ENCODE measurements around the gene FOXC1. TPM values are rescaled to one million over a fixed set of nuclear protein-coding genes. Genes with fewer than 3 reads are reported as not detected.

The FOXC1 gene
- total RNA-seq, 1 experiment from 2014 or later: not detected

DNA sequence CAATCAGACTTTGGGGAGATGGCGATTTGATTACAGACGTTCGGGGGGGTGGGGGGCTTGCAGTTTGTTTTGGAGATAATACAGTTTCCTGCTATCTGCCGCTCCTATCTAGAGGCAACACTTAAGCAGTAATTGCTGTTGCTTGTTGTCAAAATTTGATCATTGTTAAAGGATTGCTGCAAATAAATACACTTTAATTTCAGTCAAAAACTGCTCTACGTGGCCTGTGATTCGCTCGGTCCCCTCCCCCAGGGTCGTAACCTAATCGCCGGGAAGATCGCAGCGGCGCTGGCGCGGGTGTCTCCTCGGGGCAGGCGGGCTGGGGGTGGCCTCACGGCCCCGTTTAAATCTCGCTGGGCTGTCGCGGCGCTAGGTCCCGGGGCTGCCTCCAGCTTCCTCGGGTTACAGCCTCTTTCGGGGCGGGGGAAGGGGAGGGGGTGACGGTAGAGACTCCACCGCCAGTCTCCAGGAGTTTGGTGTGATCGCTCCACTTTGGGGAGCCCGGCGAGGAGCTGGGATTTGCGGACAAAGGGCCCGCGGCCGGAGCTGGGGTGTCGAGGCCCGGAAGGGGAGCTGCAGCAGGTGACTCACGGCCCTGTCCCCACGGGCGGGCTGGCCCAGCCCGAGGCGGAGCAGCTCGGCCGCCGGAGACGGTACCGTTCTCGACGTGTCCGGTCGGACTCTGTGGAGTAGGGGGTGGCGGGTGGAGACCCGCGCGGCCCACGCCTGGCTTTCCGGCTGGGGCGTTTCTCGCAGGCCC lies 4.2 kb downstream of the FOXC1 start:
- no peaks in the 10 kb centered on the region for H3K79me2 ChIP-seq (ENCODE audit: low read length)
- H3K4me2 ChIP-seq (ENCODE audit: low read depth, low read length, poor library complexity, severe bottlenecking): no peak overlapping the region
- no peaks in the 10 kb centered on the region for H4K20me1 ChIP-seq (ENCODE audit: insufficient read depth, low read depth, low read length)
- no peaks in the 10 kb centered on the region for H3K4me1 ChIP-seq (ENCODE audit: low read length)
- no peaks in the 10 kb centered on the region for H3K36me3 ChIP-seq (ENCODE audit: insufficient read depth, low read length)
- no peak overlapping the region for H3K27ac ChIP-seq (ENCODE audit: low read length)
- no peak overlapping the region for H3K9ac ChIP-seq (ENCODE audit: low read length)
- H3K27me3 ChIP-seq (ENCODE audit: low read length): no peaks in the 10 kb centered on the region
- no peak overlapping the region for H2AFZ ChIP-seq (ENCODE audit: low read length)
- no peaks in the 10 kb centered on the region for H3K9me3 ChIP-seq (ENCODE audit: low read length)
- DNase-seq: no peak
- H3K9me2 ChIP-seq (replicated peaks; ENCODE audit: insufficient read depth, low read length): no peaks in the 10 kb centered on the region
- H3K4me3 ChIP-seq (ENCODE audit: low read length): no peak overlapping the region

DNA sequence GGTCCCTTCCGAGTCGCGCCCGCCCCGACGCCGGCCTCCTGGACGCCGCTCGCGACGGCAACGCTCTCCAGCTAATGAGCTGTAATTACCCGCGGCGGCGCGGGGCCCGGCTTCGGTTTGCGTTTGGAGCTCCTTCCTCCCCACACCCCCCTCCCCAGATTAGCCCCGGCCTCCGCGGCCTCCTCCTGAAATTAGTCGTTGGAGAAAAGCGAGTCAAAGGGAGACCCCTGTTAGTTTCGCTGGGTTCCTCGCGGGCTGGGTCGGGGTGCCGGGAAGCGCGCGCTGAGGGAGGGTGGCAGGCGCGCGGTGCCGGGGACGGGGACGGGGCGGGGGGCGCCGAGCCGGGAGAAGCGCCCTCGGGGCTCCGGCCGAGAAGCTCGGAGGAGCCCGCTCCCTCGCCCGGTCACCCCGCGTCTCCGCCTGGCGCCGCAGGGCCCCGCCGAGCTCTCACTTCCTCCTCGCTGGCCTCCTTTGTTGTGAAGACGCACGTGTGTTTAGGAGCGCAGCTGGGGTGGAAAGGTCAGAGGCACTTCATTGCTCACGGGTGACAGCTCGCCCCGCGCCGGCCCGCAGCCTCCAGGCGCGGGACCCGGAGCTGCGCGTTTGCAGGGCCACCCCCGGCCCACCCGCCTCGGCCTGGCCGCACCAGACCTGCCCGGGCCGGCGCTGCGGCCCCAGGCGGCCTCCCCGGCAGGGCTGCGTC lies 4.9 kb downstream of the FOXC1 start:
- Histone ChIP-seq H3K36me3 (ENCODE audit: insufficient read depth, low read length) (no peaks in the 10 kb centered on the region), H3K4me2 (ENCODE audit: low read depth, low read length, poor library complexity, severe bottlenecking) (no peak overlapping the region), H4K20me1 (ENCODE audit: insufficient read depth, low read depth, low read length) (no peaks in the 10 kb centered on the region), H3K27ac (ENCODE audit: low read length) (no peak overlapping the region), H3K9ac (ENCODE audit: low read length) (no peak overlapping the region), H3K9me2 (replicated peaks; ENCODE audit: insufficient read depth, low read length) (no peaks in the 10 kb centered on the region), H3K27me3 (ENCODE audit: low read length) (no peaks in the 10 kb centered on the region), H3K9me3 (ENCODE audit: low read length) (no peaks in the 10 kb centered on the region), H3K4me1 (ENCODE audit: low read length) (no peaks in the 10 kb centered on the region), H2AFZ (ENCODE audit: low read length) (no peak overlapping the region), H3K4me3 (ENCODE audit: low read length) (no peak overlapping the region), H3K79me2 (ENCODE audit: low read length) (no peaks in the 10 kb centered on the region)
- no peak for DNase-seq

DNA sequence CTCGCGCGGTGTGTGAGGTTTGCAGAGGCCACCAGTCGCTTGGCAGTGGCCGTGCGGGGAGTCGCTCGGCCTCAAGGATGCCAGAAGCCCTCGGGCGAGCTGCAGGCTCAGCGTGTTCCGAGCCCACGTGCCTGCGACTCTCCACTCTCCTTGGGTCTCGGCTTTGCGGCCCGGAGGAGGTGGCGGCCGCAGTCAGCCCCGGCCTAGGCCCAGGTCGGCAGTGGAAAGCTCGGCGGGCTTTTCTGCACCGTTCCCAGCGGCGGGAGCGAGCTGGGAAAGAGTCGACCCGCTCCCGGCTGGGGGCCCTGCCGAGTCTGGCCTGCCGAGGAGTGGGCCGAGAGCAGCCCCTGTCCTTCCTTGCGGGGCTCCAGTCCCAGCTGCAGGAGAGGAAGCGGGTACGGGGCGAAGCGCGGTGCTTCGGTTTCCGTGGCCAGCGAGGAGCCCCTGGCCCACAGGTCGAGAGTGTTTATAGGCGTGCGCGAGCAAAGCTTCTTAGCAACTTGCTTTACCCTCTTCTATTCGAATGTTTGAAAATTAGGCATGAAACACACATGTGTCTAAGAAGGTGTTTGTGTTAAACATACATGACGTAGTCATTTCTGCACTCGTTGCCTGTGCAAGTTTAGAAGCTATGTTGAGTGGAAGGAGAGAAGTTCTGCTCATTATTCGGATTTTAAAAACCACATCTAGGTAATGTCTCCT lies 5.6 kb downstream of the FOXC1 start:
- no peaks in the 10 kb centered on the region for H3K27me3 ChIP-seq (ENCODE audit: low read length)
- H3K9me2 ChIP-seq (replicated peaks; ENCODE audit: insufficient read depth, low read length): no peaks in the 10 kb centered on the region
- no peak overlapping the region for H3K9ac ChIP-seq (ENCODE audit: low read length)
- no peak overlapping the region for H2AFZ ChIP-seq (ENCODE audit: low read length)
- no peaks in the 10 kb centered on the region for H3K9me3 ChIP-seq (ENCODE audit: low read length)
- no peaks in the 10 kb centered on the region for H3K4me1 ChIP-seq (ENCODE audit: low read length)
- H3K79me2 ChIP-seq (ENCODE audit: low read length): no peaks in the 10 kb centered on the region
- H3K4me3 ChIP-seq (ENCODE audit: low read length): no peak overlapping the region
- H4K20me1 ChIP-seq (ENCODE audit: insufficient read depth, low read depth, low read length): no peaks in the 10 kb centered on the region
- no peak overlapping the region for H3K4me2 ChIP-seq (ENCODE audit: low read depth, low read length, poor library complexity, severe bottlenecking)
- no peak overlapping the region for H3K27ac ChIP-seq (ENCODE audit: low read length)
- no peak for DNase-seq
- no peaks in the 10 kb centered on the region for H3K36me3 ChIP-seq (ENCODE audit: insufficient read depth, low read length)

DNA sequence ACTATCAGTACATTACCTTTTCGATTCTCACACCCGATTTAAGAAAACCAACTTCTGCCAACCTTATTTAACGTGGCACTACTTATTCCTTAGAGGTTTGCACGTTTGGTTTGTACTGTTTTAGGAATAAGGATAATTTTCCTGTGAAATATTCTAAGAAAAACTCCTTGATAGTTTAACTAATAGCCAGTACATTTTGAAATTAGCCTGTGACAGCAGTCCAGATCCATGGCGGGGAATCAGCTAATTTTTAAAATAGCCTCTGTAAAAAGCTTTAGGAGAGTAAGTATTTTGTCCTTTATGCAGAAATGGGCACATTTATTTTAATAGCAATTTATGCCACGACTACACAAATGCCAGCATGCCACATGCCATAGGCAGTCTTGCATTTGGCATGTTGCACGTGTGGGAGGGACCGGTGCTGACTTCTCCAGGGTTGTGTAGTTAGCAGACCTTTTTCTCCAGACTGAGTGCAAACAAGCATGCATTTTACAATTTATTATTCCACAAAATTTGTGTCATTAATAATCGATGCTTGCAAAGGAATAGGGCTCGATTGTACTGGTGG lies 6.2 kb downstream of the FOXC1 start:
- Histone ChIP-seq H3K9ac (ENCODE audit: low read length) (no peak overlapping the region), H3K36me3 (ENCODE audit: insufficient read depth, low read length) (no peaks in the 10 kb centered on the region), H3K9me2 (replicated peaks; ENCODE audit: insufficient read depth, low read length) (no peaks in the 10 kb centered on the region), H3K4me3 (ENCODE audit: low read length) (no peak overlapping the region), H3K27ac (ENCODE audit: low read length) (no peak overlapping the region), H4K20me1 (ENCODE audit: insufficient read depth, low read depth, low read length) (no peaks in the 10 kb centered on the region), H3K79me2 (ENCODE audit: low read length) (no peaks in the 10 kb centered on the region), H3K27me3 (ENCODE audit: low read length) (no peaks in the 10 kb centered on the region), H3K4me2 (ENCODE audit: low read depth, low read length, poor library complexity, severe bottlenecking) (no peak overlapping the region), H2AFZ (ENCODE audit: low read length) (no peak overlapping the region), H3K9me3 (ENCODE audit: low read length) (no peaks in the 10 kb centered on the region), H3K4me1 (ENCODE audit: low read length) (no peaks in the 10 kb centered on the region)
- no peak for DNase-seq

DNA sequence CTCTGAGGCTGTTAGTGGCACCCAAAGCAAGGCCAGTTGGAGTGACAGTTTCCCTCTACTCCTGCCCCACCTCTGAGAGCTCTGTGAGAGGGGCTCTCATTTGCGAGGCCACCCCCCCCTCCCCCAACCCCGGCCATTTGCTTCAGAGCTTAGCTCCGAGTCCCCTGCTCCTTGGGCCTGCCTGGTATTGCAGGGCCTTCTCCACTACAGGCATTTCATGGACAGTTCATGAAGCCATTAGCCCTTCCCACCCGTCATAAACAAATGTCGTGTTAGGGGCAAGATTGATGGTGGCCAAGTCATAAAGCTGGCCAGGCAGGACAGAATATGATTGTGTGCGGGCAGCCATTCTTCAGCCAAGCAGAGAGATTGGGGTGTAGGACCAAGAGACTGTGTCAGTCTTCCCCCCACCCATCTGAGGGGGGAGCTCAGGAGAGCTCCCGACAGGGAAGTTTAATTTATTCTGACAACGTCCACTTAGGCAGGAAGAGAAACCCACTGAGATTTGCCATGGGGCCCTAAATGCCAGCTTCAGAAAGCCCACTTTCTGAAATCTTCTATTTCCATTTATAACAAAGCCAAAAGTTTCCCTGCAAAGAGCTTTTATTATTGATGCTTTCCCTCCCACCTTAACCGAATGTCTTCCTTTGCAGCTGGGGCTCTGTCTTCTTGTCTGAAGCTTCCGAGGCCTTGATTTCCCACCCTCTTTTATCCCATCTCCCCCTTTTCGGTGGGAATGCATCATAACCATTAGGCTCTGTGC lies 7.2 kb downstream of the FOXC1 start:
- H3K9ac ChIP-seq (ENCODE audit: low read length): no peak overlapping the region
- no peaks in the 10 kb centered on the region for H3K9me3 ChIP-seq (ENCODE audit: low read length)
- no peak overlapping the region for H3K4me2 ChIP-seq (ENCODE audit: low read depth, low read length, poor library complexity, severe bottlenecking)
- no peaks in the 10 kb centered on the region for H3K4me1 ChIP-seq (ENCODE audit: low read length)
- no peaks in the 10 kb centered on the region for H3K9me2 ChIP-seq (replicated peaks; ENCODE audit: insufficient read depth, low read length)
- no peaks in the 10 kb centered on the region for H3K27me3 ChIP-seq (ENCODE audit: low read length)
- H3K36me3 ChIP-seq (ENCODE audit: insufficient read depth, low read length): no peaks in the 10 kb centered on the region
- H2AFZ ChIP-seq (ENCODE audit: low read length): no peak overlapping the region
- no peak overlapping the region for H3K27ac ChIP-seq (ENCODE audit: low read length)
- no peaks in the 10 kb centered on the region for H4K20me1 ChIP-seq (ENCODE audit: insufficient read depth, low read depth, low read length)
- no peak overlapping the region for H3K4me3 ChIP-seq (ENCODE audit: low read length)
- no peaks in the 10 kb centered on the region for H3K79me2 ChIP-seq (ENCODE audit: low read length)
- no peak for DNase-seq

DNA sequence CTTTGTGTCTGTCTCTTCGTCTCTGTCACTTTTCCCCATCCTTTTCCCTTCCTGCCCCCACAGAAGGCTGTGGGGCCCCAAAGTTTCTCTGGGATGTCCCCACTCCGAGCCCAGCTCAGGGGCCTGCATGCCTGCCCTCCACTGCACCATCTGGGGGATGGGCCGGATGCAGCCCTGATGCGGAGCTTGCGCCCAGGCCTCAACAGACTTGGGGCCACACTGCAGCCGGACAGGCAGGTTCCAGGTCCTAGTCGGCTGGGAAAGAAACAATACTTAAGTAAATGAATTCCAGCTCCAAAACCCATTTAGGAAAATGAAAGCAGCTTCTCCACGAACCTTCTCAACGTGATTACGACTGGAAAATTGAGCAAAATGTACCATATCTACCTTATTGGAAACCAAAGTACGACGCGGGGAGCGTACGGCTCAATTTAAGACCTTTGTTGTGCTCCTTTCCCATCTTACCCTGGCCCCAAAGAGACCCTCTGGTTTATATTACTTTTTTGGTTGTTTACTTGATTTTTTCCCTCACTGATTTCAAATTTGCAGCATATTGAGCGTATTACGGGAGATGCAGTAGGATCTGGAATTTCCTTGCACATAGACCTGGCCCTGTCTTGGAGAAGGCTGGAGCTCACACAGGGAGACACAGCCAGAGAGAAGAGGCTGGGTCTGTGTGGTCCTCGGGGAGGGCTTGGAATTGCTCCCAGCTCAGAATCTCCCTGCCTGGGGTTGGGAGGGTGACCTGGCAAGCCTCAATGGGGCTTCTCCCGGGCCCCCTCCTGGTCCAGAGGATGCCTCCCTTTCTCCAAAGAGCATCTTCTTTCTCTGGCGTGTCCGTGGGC lies 8.0 kb downstream of the FOXC1 start:
- Histone ChIP-seq H3K27ac (ENCODE audit: low read length) (no peak overlapping the region), H3K4me3 (ENCODE audit: low read length) (no peak overlapping the region), H3K9ac (ENCODE audit: low read length) (no peak overlapping the region), H3K4me1 (ENCODE audit: low read length) (no peaks in the 10 kb centered on the region), H3K9me3 (ENCODE audit: low read length) (no peaks in the 10 kb centered on the region), H4K20me1 (ENCODE audit: insufficient read depth, low read depth, low read length) (no peaks in the 10 kb centered on the region), H3K4me2 (ENCODE audit: low read depth, low read length, poor library complexity, severe bottlenecking) (no peak overlapping the region), H3K79me2 (ENCODE audit: low read length) (no peaks in the 10 kb centered on the region), H3K27me3 (ENCODE audit: low read length) (no peaks in the 10 kb centered on the region), H3K9me2 (replicated peaks; ENCODE audit: insufficient read depth, low read length) (no peaks in the 10 kb centered on the region), H3K36me3 (ENCODE audit: insufficient read depth, low read length) (no peaks in the 10 kb centered on the region), H2AFZ (ENCODE audit: low read length) (no peak overlapping the region)
- DNase-seq: no peak

DNA sequence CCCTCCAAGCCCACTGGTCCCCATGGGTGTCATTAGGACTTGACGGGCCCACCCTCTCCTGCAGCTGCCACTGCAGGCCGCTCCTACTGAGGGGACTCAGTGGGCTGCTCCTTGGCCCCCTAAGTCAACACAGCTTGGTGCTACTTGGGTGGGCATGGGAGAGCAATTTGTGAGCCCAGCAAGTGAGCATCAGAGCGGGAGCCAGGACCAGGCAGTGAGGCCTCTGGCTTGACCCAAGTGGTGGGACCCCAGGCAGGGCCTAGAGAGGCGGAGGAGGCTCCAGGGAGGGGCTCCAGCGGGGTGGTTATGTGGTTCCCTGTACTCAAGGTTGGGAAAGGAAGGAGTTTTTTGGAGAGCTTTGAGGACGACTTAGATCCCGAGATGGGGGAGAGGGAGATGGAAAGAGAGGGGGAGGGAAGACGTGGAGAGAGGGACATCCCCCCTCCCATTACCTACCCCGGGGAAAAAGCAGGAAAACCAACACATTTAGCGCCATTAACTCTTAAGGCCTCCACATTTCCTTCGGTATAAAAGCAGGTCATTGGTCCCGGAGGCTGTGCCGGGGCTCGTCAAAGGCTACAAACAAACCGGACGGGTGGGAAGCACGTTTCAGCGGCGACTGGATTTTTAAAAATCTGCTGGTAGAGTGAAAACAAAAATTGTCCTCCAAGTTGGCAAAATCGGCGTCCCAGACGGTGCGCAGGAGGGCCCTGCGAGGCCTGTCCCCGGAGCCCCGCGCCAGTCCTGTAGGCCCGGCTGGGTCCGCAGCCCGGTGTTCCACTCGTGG lies 8.8 kb downstream of the FOXC1 start:
- Histone ChIP-seq H3K27ac (ENCODE audit: low read length) (no peak overlapping the region), H3K9ac (ENCODE audit: low read length) (no peak overlapping the region), H4K20me1 (ENCODE audit: insufficient read depth, low read depth, low read length) (no peaks in the 10 kb centered on the region), H3K36me3 (ENCODE audit: insufficient read depth, low read length) (no peaks in the 10 kb centered on the region), H3K9me2 (replicated peaks; ENCODE audit: insufficient read depth, low read length) (no peaks in the 10 kb centered on the region), H2AFZ (ENCODE audit: low read length) (no peak overlapping the region), H3K4me1 (ENCODE audit: low read length) (no peaks in the 10 kb centered on the region), H3K4me2 (ENCODE audit: low read depth, low read length, poor library complexity, severe bottlenecking) (no peak overlapping the region), H3K27me3 (ENCODE audit: low read length) (no peaks in the 10 kb centered on the region), H3K79me2 (ENCODE audit: low read length) (no peaks in the 10 kb centered on the region), H3K4me3 (ENCODE audit: low read length) (no peak overlapping the region), H3K9me3 (ENCODE audit: low read length) (no peaks in the 10 kb centered on the region)
- DNase-seq: no peak
